Globus pallidus (tissue), 1 donor: ENCODE measurements around the gene EML4.
"Not testable (repeated sequence)": the region's sequence is repeated elsewhere in the genome, so short reads cannot be mapped to it uniquely, and the experiment has no call there.

Experiments
- DNase-seq: peaks from one replicate; pipeline ENCODE4 v3.0.0-alpha.2; 2015; ENCODE audit warnings: low spot score

The EML4 gene

DNA sequence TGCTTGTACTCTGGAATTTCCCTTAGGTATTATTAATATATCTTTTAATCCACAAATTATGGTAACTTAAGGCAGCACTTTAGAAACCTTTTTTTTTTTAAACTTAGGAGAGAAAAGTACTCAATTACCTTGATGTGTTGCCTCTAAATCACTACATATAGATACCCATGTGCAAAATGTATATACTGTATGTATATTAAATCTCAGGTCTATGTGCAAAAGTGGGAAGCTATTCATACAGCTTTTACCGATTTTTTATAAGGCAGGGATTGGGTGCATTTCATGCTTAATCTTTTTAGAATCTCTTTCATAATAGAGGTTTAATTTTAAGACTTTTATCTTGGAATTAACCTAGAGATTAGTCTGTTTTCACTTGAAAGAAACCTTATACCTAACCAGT lies 3.4 kb downstream of the EML4 start:
- DNase-seq, result no peak

DNA sequence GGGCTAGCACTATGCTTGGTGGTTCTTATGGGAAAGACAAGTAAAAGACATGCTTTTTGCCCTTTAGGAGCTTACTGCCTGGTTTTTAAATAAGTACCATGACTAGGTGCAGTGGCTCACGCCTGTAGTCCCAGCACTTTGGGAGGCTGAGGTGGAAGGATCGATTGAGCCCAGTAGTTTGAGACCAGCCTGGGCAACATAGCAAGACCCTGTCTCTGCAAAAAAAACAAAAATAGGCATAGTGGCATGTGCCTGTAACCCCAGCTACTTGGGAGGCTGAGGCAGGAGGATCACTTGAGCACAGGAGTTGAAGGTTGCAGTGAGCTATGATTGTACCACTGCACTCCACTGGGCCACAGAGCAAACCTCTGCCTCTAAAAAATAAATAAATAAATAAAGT lies 4.3 kb downstream of the EML4 start:
- not testable (repeated sequence) for DNase-seq

DNA sequence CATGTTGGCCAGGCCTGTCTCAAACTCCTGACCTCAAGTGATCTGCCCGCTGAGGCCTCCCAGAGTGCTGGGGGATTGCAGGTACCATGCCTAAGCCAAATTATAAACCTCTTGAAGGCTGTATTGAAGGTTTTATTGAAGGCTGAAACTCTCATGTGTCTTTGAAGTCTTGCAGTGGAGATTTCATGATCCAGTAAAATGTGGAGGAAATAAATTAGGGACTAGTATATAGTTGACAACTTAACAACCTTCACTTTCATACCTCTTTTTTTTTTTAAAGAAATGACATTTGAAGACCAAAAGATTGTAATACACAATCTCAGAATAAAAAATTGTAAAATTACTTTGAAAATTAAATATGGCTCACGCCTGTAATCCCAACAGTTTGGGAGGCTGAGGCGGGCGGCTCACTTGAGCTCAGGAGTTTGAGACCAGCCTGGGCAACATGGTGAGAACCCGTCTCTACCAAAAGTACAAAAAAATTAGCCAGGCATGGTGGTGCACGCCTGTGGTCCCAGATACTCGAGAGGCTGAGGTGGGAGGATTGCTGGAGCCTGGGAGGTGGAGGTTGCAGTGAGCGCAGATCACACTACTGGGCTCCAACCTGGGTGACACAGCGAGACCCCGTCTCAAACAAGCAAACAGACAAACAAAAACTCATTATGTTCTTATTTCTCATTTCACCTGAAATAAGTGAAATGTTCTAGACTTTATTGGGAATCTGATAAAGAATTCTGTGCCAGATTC lies 8.0 kb downstream of the EML4 start:
- no peak for DNase-seq

DNA sequence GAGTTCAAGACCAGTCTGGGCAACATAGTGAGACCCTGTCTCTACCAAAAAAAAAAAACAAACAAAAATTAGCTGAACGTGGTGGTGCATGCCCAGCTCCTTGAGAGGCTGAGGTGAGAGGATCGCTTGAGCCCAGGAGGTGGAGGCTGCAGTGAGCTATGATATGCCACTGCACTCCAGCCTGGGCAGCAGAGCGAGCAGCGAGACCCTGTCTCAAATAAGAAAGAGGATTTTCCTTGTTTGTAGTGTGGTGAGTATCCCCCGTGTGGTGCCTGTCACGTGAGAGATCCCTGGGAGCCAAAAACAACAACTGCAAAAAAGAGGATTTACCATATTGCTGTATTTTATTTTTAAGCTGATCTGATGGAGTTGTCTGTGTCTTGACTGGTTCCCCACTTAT lies 9.2 kb downstream of the EML4 start:
- no peak for DNase-seq

DNA sequence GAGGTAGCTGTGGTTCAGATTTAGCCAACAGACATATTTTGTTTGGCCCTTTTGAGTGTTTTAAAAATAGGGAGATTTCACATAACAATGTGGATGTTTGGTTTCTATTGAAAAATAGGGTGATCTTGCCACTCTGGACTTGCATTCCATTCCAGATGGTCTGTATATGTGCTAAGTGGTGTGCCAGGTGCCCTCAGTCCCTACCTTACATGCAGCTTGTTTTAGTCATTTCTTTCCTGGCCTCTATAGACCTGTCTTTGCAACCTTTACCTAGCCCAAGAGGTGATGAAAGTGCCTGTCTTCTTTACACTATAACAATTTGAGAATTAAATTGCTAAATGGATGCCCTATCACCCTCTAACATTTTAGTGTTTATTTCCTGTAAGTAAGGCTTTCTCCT lies 11.1 kb downstream of the EML4 start:
- no peak for DNase-seq

DNA sequence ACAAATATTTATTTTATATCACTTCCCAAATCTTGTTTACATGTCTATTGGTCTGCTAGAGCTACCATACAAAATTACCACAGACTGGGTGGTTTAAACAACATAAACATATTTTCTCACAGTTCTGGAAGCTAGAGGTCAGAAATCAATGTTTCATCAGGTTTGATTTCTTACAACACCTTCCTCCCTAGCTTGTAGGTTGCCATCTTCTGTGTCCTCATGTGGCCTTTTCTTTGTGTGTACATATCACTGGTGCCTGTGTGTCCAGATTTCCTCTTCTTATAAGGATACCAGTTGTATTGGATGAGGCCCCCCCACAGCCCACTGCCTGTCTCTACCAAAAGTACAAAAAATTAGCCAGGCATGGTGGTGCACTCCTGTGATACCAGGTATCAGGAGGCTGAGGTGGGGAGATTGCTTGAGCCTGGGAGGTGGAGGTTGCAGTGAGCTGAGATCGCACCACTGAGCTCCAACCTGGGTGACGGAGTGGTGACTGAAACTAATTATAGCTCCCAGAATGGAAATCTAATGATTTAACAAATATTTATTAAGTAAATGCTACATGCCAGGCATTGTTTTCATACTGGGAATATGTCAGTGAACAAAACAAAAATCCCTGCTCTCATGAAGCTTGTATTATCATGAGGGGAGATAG lies 13.6 kb downstream of the EML4 start:
- DNase-seq, result no peak

DNA sequence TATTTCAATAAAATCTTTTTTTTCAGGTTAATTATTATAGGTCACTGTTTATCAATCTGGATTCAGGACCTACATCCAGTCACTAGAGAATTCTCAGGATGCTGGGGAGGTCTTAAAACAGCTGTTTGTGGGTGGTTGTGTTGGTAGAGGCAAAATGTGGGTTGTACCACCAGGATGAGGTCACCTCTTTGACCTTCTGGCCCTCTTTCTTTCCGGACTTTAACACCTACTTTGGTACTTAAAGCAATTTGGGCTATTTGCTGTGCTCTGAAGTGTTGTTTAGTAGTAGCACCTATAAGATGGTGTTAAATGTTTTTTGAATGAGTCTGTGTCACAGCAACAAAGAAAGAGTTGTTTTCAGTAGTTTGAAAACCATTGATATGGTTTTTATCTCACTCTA lies 14.6 kb downstream of the EML4 start:
- DNase-seq, result no peak

DNA sequence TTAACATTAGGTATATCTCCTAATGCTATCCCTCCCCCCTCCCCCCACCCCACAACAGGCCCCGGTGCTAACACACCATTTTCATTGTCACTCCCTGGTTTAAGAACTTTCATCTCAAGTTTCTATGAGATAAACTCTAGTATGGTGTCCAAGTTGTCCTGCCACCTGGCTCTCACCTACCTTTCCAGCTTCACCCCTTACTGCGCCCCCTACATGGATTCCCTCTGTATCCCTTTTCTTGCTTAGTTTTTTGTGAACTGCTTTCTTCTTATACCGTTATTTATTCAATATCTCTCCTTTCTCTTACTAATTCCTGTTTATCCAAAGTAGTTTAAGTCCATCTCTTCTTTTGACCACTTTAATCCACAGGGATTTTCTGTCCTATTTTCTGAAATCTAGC lies 15.2 kb downstream of the EML4 start:
- DNase-seq, result no peak

DNA sequence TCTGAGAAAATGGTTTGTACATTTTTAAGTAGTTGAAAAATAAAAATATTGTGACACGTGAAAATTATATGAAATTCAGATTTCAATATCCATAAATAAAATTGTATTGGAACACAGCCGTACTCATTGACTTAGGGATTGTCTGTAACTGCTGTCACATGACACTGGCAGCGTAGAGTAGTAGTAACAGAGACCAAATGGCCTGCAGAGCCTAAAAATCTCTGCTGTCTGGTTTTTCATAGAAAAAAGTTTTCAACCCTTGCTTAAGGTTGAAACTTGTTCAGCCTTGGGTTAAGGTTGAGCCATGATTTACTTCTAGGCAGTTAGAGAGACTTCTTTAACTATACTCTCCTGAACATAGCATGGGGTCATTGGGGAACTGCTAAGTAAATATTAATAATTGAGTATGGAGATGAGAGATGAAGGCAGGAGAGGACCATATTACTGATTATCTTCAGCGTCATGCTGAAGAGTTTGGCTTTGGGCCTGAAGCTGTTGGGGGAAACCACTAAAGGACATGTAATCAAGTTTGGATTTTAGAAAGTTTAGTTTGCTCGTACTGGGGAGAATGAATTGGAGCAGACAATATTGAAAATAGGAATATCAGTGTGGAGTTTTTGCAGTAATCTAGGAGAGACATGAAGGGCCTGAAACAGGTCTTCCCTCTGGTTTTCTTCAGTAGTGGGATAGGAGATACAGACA lies 16.2 kb downstream of the EML4 start:
- no peak for DNase-seq

DNA sequence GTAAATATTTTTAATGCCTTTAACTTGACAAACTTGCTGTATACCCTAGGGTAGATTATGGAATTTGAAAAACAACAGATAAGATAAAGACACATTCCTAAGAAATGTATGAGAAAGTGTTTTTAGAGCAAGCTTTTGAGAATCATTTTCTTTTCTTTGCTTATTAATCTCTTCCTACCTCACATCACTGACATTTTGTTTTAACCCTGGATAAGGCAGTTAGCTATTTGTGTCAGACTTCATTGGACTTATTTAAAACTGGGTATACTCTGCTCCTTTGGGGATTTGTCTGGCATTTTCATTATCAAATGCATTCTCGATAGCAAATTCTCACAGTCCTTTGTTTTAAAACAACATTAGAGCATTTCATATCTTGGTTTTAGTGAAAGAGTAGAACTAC lies 17.2 kb downstream of the EML4 start:
- no peak for DNase-seq

DNA sequence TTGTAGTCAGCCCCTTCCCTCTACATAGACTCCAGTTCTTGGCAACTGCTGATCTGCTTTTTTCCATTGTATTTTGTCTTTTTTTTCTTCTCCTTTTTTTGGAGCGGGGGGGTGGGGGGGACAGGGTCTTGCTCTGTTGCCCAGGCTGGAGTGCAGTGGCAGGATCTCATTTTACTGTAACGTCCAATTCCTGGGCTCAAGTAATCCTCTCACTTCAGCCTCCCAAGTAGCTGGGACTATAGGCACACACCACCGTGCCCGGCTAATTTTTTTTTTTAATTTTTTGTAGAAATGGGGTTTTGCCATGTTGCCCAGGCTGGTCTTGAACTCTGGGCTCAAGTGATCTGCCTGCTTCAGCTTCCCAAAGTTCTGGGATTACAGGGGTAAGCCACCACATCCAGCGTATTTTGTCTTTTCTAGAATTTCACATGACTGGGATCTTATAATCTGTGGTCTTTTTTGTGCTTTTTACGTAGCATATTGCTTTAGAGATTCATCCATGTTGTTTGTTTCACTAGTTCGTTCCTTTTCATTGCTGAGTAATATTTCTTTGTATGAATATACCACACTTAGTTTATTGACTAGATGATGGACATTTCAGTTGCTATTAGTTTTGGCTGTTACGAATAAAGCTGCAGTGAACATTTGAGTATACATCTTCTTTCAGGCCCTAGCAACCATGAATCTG lies 17.9 kb downstream of the EML4 start:
- no peak for DNase-seq

DNA sequence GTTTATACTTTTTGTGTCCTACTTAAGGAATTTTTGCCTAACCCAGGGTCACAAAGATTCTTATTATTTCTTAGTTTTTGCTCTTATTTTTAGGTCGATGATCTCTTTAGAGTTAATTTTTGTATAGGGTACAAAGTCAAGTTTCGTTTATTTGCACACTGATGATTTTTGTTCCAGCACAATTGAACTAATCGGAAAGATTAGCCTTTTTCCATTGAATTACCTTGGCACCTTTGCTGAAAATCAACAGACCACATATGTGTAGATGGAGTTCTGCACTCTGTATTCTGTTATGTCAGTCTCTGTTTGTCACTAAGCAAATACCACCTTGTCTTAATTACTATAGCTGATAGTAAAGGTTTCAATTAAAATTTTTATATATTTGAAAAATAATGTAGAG lies 18.7 kb downstream of the EML4 start:
- DNase-seq, result no peak

DNA sequence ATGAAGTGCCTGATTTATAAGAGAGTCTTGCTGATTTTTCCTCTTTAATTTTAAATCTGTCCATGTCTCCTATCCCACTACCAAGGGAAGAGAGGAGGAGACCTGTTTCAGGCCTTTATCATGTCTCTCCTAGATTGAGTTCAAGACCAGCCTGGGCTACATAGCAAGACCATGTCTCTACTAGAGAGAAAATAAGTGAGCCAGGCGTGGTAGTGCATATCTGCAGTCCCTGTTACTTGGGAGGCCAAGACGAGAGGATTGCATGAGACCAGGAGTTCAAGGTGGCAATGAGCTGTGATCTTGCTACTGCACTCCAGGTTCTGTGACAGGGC lies 20.0 kb downstream of the EML4 start:
- no peak for DNase-seq

DNA sequence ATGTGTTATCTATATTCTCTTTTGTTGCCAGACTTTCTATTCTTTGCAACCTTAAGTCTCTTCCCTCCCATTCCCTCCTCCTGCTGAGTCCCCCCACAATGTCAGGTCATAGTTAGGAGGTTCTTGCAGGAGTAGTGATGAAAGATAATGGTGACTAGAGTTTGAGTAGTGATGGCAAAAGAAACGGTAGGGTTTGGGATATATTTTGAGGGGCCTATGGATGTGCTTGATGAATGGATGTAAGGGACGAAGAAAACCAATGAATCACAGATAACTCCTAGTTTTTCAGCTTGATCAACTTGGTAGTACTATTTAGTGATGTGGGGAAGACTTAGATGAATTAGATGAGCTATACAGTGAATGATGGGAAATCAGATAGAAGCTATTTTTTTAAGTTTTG lies 21.0 kb downstream of the EML4 start:
- no peak for DNase-seq

DNA sequence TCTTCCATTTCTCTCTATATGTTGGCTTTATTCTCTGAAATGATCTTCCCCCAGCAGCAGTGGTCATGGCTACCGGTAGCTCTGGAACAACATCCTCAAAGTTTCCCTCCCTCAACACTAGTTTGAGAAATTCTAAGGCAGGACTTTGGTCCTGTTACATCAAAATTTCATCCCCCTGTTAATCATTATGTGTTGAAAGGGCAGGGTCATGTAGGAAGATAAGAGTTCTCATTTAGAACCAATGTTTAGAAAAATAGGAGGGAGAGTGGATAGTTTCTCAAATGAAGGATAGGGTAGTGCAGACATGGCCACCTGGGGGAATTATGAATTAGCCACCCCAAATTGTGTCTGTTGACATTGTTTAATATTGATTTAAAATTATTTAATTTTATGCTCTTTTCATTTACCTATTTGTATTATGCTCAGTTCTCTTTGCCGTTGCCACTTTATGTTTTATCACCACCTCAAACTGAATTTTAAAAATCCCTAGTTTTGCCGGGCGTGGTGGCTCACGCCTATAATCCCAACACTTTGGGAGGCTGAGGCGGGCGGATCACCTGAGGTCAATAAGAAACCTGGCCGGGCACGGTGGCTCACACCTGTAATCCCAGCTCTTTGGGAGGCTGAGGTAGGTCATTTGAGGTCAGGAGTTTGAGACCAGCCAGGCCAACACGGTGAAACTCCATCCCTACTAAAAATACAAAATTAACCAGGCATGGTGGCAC lies 22.3 kb downstream of the EML4 start:
- no peak for DNase-seq

DNA sequence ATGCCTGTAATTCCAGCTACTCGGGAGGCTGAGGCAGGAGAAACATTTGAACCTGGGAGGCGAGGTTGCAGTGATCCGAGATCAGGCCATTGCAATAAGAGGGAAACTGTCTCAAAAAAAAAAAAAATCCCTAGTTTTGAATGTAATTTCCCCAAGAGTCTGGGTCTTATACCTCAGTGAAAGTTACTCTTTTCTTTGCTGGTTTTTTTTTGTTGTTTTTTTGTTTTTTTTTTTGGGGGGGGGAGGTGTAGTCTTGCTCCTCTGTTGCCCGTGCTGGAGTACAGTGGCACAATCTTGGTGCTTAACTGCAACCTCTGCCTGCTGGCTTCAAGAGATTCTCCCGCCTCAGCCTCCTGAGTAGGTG lies 22.8 kb downstream of the EML4 start:
- DNase-seq, result no peak

DNA sequence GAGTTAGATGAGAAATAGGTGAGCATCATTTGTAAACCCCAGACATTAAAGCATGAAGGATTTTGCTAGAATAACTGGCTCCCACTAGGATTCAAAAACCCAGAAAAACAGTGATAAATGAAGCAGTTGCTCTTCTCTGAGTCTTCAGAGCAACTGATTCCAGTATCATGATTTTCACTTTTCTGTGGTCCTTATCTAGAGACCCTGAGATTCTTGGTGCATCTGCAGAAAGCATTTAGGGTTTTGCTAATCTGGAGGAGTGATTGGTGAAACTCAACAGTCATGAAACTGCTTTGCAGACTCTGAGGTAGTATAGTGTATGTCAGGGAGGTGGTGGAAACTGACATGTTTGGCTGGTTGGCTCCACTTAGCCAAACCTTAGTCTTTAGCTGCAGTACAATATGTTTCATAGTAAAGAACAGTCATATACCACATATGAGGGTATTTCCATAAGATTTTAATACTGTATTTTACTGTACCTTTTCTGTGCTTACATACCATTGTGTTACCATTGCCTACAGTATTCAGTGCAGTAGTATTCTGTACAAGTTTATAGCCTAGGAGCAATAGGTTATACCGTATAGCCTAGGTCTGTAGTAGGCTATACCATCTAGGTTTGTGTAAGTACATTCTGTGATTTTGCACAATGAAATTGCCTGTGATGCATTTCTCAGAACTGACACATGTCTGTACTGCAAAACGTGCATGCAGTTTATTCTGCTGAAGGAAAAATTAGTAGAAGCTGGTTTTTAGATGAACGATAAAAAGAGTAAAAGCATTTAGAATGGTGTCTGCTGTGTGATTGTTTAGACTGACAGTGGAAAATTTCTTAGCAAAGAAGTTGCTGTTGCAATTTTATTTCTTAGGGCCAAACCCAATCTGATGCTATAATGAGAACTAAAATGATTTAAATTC lies 23.8 kb downstream of the EML4 start:
- no peak for DNase-seq

DNA sequence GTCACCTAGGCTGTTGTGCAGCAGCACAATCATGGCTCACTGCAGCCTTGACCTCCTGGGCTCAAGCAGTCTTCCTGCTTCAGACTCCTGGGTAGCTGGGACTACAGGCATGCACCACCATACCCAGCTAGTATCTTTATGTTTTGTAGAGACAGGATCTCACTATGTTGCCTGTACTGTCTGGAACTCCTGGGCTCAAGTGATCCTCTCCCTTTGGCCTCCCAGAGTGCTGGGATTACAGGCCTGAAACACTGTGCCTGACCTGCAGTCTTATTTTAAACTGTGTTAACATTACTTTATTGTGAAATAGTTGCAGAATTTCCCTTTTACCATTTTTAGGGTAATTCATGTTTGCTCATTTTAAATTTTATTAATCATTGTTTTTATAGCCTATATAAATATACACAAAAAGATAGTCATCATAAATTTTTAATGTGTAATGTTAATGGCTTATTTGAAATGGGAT lies 24.6 kb downstream of the EML4 start:
- no peak for DNase-seq

DNA sequence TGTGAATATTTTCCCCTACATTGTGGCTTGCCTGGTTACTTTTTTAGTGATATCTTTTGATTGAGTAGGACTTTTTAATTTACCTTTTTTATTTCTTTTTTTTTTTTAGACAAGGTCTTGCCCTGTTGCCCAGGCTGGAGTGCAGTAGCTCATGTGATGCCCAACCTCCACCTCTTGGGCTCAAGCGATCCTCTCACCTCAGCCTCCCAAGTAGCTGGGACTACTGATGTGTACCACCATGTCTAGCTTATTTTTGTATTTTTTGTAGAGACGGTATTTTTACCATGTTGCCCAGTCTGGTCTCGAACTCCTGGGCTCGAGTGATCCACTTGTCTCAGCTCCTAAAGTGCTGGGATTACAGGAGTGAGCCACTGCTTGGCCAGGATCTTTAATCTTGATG lies 25.3 kb downstream of the EML4 start:
- no peak for DNase-seq

DNA sequence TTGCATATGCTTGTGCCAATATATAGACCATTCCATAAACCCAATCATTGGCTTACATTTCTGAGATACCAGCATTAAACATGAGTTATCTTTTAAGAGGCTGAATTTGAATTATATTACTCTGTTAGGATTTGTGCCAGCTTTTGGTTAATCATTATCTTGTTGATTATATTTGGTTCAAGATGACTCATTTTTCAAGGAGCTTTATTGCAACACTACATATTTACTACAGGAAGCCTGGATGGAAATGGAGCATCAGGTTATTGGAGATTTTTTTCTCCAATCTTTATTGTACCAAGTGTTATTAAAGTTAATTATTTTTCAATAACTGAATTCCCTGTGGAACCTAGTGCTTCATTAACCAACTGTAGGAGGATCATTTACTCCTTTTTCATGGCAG lies 26.4 kb downstream of the EML4 start:
- DNase-seq, result no peak

DNA sequence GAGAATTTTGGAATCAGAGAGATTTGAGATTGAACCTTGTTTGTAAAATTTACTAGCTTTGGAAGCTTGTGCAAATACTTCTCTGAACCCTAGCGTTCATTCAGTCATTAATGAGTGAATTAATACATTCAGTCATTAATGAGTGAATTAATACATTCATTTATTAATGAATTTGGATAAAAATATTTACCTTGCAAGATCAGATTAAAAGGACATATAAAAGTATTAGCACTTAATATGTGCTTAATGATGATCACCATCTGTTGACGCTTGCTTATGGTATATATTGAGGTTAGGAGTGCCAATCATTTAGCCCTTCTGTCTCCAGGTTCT lies 26.9 kb downstream of the EML4 start:
- DNase-seq, result no peak
